Activated CD4-positive, alpha-beta T cell treated with anti-CD3 and anti-CD28 coated beads, Interleukin-2, Interleukin-4, amounts not matched to agents 100 ng/mL and 50 ng/mL, durations not matched to agents 16 hours and 8 hours (primary cell): ENCODE data around the gene COQ3.

Source experiments
- DNase-seq: peaks from one replicate; pipeline ENCODE4 v3.0.0-alpha.2; 2020; ENCODE audit warnings: low spot score

COQ3 gene

DNA sequence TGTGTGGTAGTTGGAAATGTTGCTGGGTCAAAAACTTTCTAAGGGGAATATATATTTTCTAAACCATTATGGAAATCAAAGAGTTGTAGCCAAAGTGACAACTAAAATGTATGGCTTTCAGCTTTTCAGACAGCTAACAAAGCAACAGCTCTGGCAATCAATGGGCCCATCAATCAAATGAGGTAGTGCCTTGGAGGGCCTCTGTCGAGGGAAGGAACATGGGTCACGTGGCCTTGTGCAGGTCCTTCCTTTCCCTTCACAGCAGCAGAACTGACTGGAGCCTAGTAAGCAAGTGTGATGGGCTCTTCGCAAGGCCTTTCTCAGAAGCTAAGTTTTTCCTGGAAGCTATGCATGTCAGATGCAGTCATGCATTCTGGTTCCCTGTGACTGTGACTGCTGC is 62.5 kb downstream of the COQ3 start:
- no peak for DNase-seq

DNA sequence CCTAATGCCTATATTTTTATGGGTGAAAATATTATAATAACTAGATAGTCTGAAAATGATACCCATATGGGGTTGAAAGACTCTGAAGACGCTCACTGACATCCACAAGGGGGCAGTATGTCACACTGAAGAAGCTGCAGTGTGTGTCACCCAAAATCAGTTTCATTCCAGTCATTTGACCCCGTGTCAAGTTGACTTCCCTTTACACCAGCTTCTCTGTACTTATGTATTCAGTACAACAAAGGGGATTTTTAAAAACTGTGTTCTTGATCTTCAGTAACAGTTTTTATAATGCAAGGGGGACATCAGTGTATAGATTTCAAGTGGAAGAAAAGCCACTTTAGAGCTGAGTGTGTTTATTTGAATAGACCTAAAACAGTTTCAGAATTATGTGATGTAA is 63.8 kb downstream of the COQ3 start:
- DNase-seq, result peak; percentile 88

DNA sequence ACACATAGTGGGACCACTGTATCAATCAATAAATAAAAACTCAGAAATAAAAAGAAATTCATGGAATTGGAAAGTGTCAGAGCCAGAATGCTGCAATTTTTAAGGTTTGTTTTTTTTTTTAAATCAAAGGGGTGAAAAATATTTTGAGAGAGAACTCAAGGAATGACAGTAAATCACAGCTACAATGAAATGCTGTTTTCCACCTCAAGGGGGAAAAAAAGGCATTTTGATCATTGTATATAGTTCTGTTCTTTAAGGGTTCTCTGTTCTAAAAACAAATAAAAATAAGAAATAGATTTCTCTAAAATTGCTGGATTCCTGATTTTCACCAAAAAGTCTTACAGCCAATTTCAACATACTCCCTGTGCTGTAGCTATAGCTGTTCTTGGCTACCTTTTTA is 69.0 kb downstream of the COQ3 start:
- no peak for DNase-seq
